LNCaP clone FGC (cell line): ENCODE measurements around the gene PTPN14.
"Not testable (repeated sequence)": the region's sequence is repeated elsewhere in the genome, so short reads cannot be mapped to it uniquely, and the experiment has no call there.

Experiments
- DNase-seq: peaks from one replicate; pipeline ENCODE4 v3.0.0-alpha.2; 2011; ENCODE audit warnings: low read depth
- H3K4me3 ChIP-seq: 2 replicates; pipeline ENCODE4 v1.5.1; 2011; ENCODE audit warnings: mild to moderate bottlenecking, low read depth, low read length, control low read depth
- CTCF ChIP-seq: IDR thresholded peaks from 2 replicates; pipeline ENCODE4 v1.5.1; 2012; ENCODE audit warnings: mild to moderate bottlenecking; ENCODE audit not compliant: control insufficient read depth, insufficient read depth; ENCODE audit errors: extremely low read depth

The PTPN14 gene

GRCh38 chr1:214510477-214510876, 40.9 kb downstream of the PTPN14 start:
- TF ChIP-seq CTCF = no peak
- no peak overlapping the region for H3K4me3 ChIP-seq
- no peak for DNase-seq

- not testable (repeated sequence) for DNase-seq, H3K4me3 ChIP-seq
These were observed 41.8 kb downstream of the PTPN14 start for GRCh38 chr1:214509622-214510021.

- H3K4me3 ChIP-seq = no peak overlapping the region
- no peak for TF ChIP-seq CTCF
- no peak for DNase-seq
These were observed 44.4 kb downstream of the PTPN14 start for GRCh38 chr1:214506972-214507431.

GRCh38 chr1:214505134-214505533, 46.3 kb downstream of the PTPN14 start:
- no peak for TF ChIP-seq CTCF
- no peak overlapping the region for H3K4me3 ChIP-seq
- DNase-seq = no peak

GRCh38 chr1:214504330-214504729, 47.1 kb downstream of the PTPN14 start:
- no peak for TF ChIP-seq CTCF
- DNase-seq = no peak
- H3K4me3 ChIP-seq = no peak overlapping the region

GRCh38 chr1:214503553-214503952, 47.8 kb downstream of the PTPN14 start:
- H3K4me3 ChIP-seq = no peak overlapping the region
- no peak for TF ChIP-seq CTCF
- DNase-seq = no peak

- TF ChIP-seq CTCF = no peak
These were observed 50.9 kb downstream of the PTPN14 start for GRCh38 chr1:214500340-214501055.

More at GRCh38 chr1:214500340-214501055, 50.9 kb downstream of the PTPN14 start:
- no peak for DNase-seq
- H3K4me3 ChIP-seq = no peak overlapping the region
